NB4 (cell line): Measurements from ENCODE around the gene DPH3.

Source experiments
- MYC ChIP-seq: IDR thresholded peaks from 2 replicates; pipeline ENCODE4 v1.6.1; 2011; ENCODE audit warnings: low read depth, low read length
- POLR2A ChIP-seq: IDR thresholded peaks from 2 replicates; pipeline ENCODE4 v1.6.1; 2011; ENCODE audit warnings: mild to moderate bottlenecking; ENCODE audit not compliant: insufficient read length; ENCODE audit errors: extremely low read depth
- TF ChIP-seq, protein P1 (sequence below): IDR thresholded peaks from one replicate; pipeline ENCODE4 v1.5.1; 2012; ENCODE audit warnings: low read depth, low read length
- TF ChIP-seq, protein P2 (sequence below): IDR thresholded peaks from 2 replicates; pipeline ENCODE4 v1.6.1; 2011; ENCODE audit warnings: low read depth, low read length

DNA sequence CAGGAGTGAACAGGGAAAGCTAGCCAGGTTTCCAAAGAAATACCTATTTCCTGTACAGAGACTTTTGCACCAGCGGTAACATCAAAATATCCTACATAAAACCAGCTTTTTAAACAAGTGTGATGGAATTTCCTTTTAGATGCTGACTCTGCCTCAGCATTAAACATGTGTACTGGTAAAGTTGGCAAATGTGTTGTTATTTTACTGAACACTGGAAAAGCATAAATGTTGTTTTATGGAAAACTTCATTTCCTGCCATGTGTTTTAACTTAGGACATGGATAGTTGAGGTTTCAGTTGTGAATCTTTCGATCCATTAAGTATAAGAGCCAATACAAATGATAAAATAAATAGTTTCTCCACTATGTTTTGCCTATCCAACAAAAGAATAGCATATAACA lies 15.9 kb upstream of the DPH3 start:
- TF ChIP-seq, protein P1, sequence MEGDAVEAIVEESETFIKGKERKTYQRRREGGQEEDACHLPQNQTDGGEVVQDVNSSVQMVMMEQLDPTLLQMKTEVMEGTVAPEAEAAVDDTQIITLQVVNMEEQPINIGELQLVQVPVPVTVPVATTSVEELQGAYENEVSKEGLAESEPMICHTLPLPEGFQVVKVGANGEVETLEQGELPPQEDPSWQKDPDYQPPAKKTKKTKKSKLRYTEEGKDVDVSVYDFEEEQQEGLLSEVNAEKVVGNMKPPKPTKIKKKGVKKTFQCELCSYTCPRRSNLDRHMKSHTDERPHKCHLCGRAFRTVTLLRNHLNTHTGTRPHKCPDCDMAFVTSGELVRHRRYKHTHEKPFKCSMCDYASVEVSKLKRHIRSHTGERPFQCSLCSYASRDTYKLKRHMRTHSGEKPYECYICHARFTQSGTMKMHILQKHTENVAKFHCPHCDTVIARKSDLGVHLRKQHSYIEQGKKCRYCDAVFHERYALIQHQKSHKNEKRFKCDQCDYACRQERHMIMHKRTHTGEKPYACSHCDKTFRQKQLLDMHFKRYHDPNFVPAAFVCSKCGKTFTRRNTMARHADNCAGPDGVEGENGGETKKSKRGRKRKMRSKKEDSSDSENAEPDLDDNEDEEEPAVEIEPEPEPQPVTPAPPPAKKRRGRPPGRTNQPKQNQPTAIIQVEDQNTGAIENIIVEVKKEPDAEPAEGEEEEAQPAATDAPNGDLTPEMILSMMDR: no peak
- TF ChIP-seq POLR2A (no peak), MYC (no peak)
- TF ChIP-seq, protein P2, sequence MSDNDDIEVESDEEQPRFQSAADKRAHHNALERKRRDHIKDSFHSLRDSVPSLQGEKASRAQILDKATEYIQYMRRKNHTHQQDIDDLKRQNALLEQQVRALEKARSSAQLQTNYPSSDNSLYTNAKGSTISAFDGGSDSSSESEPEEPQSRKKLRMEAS: no peak
